Stimulated activated CD4-positive, alpha-beta T cell treated with anti-CD3 and anti-CD28 coated beads, Interleukin-1b, Interleukin-23, amount 100 ng/mL, for 1 hour (primary cell): ENCODE results near the gene SORCS1.

Source experiments
- DNase-seq, 2 donors: peaks; one replicate each; pipeline ENCODE4 v3.0.0-alpha.2; 2020; ENCODE audit warnings: low read depth in 2 of 2

SORCS1 gene

GRCh38 chr10:106661767-106662140 lies 502.8 kb downstream of the SORCS1 start:
- DNase-seq: no peak

GRCh38 chr10:106661133-106661766 lies 503.3 kb downstream of the SORCS1 start:
- DNase-seq: no peak

- DNase-seq: no peak
Observed at GRCh38 chr10:106660550-106660949, 504.0 kb downstream of the SORCS1 start.

GRCh38 chr10:106655636-106656035 lies 508.9 kb downstream of the SORCS1 start:
- DNase-seq: no peak

GRCh38 chr10:106655165-106655564 lies 509.3 kb downstream of the SORCS1 start:
- no peak for DNase-seq

- DNase-seq: no peak
Observed at GRCh38 chr10:106652279-106652678, 512.2 kb downstream of the SORCS1 start.

- DNase-seq: no peak
Observed at GRCh38 chr10:106648534-106649481, 515.7 kb downstream of the SORCS1 start.

- DNase-seq: no peak
Observed at GRCh38 chr10:106643473-106643872, 521.0 kb downstream of the SORCS1 start.

- DNase-seq: no peak
Observed at GRCh38 chr10:106637873-106638272, 526.6 kb downstream of the SORCS1 start.

GRCh38 chr10:106636766-106637491 lies 527.6 kb downstream of the SORCS1 start:
- no peak for DNase-seq

GRCh38 chr10:106635947-106636346 lies 528.6 kb downstream of the SORCS1 start:
- no peak for DNase-seq

GRCh38 chr10:106631016-106631702 lies 533.3 kb downstream of the SORCS1 start:
- no peak for DNase-seq

- DNase-seq: no peak
Observed at GRCh38 chr10:106626371-106626770, 538.1 kb downstream of the SORCS1 start.

- no peak for DNase-seq
Observed at GRCh38 chr10:106625751-106626150, 538.8 kb downstream of the SORCS1 start.

- DNase-seq: no peak
Observed at GRCh38 chr10:106619346-106619745, 545.2 kb downstream of the SORCS1 start.

GRCh38 chr10:106618646-106619045 lies 545.9 kb downstream of the SORCS1 start:
- DNase-seq: no peak

- no peak for DNase-seq
Observed at GRCh38 chr10:106615081-106615480, 549.4 kb downstream of the SORCS1 start.

GRCh38 chr10:106614293-106614692 lies 550.2 kb downstream of the SORCS1 start:
- no peak for DNase-seq

GRCh38 chr10:106612381-106612780 lies 552.1 kb downstream of the SORCS1 start:
- no peak for DNase-seq

GRCh38 chr10:106609470-106610266 lies 554.8 kb downstream of the SORCS1 start:
- DNase-seq: no peak

- DNase-seq: no peak
Observed at GRCh38 chr10:106608066-106608465, 556.4 kb downstream of the SORCS1 start.
